Stimulated activated CD8-positive, alpha-beta memory T cell treated with anti-CD3 and anti-CD28 coated beads, Interleukin-12 subunit alpha, Interleukin-12 subunit beta, amount 100 ng/mL, for 24 hours (primary cell): ENCODE measurements around the gene TFCP2.
"Not testable (repeated sequence)": the region's sequence is repeated elsewhere in the genome, so short reads cannot be mapped to it uniquely, and the experiment has no call there.

Experiments used
- DNase-seq: peaks from one replicate; pipeline ENCODE4 v3.0.0-alpha.2; 2020; ENCODE audit errors: extremely low read depth

The TFCP2 gene

GRCh38 chr12:51172515-51173431 lies at the start of gene TFCP2:
TFCP2 (minus strand) TSS chr12:51173135; CDS start chr12:51172422, 713 bp downstream.
- peak; percentile 79 for DNase-seq

GRCh38 chr12:51222461-51222860 lies 49.5 kb upstream of the TFCP2 start:
- DNase-seq = no peak

- DNase-seq = not testable (repeated sequence)
These were observed 46.9 kb upstream of the TFCP2 start for GRCh38 chr12:51219857-51220256.

GRCh38 chr12:51219322-51219721 lies 46.4 kb upstream of the TFCP2 start:
- DNase-seq = no peak

GRCh38 chr12:51218607-51219161 lies 45.7 kb upstream of the TFCP2 start:
- DNase-seq = no peak

- DNase-seq = peak; percentile 34
These were observed 45.2 kb upstream of the TFCP2 start, which contains the start of gene POU6F1 for GRCh38 chr12:51217968-51218606. POU6F1 (minus strand) TSS chr12:51218062; CDS start chr12:51206836, 11,226 bp downstream.

- DNase-seq = no peak
These were observed 44.4 kb upstream of the TFCP2 start for GRCh38 chr12:51217133-51217967.

- no peak for DNase-seq
These were observed 43.7 kb upstream of the TFCP2 start for GRCh38 chr12:51216642-51217041.

- no peak for DNase-seq
These were observed 42.0 kb upstream of the TFCP2 start for GRCh38 chr12:51214895-51215294.

- no peak for DNase-seq
These were observed 37.9 kb upstream of the TFCP2 start for GRCh38 chr12:51210690-51211395.

GRCh38 chr12:51209259-51209658 lies 36.3 kb upstream of the TFCP2 start:
- DNase-seq = no peak

GRCh38 chr12:51208016-51208660 lies 35.2 kb upstream of the TFCP2 start:
- DNase-seq = no peak

- no peak for DNase-seq
These were observed 32.4 kb upstream of the TFCP2 start for GRCh38 chr12:51205350-51205749.

GRCh38 chr12:51202718-51203117 lies 29.8 kb upstream of the TFCP2 start:
- no peak for DNase-seq

- DNase-seq = no peak
These were observed 27.9 kb upstream of the TFCP2 start for GRCh38 chr12:51200806-51201205.

- no peak for DNase-seq
These were observed 27.2 kb upstream of the TFCP2 start for GRCh38 chr12:51200156-51200555.

GRCh38 chr12:51199366-51199945 lies 26.5 kb upstream of the TFCP2 start:
- DNase-seq = no peak

- no peak for DNase-seq
These were observed 25.8 kb upstream of the TFCP2 start for GRCh38 chr12:51198568-51199365.
